ES-I3 (cell line): ENCODE results near the gene ZNF561.
"Not testable (repeated sequence)": the region's sequence is repeated elsewhere in the genome, so short reads cannot be mapped to it uniquely, and the experiment has no call there.

ENCODE experiments used
- H3K36me3 ChIP-seq: 2 replicates; pipeline ENCODE4 v1.6.1; 2013; ENCODE audit warnings: mild to moderate bottlenecking, low read length, control low read depth, moderate library complexity; ENCODE audit not compliant: insufficient read depth
- H3K4me1 ChIP-seq: 2 replicates; pipeline ENCODE4 v1.6.1; 2013; ENCODE audit warnings: mild to moderate bottlenecking, control low read depth, low read length; ENCODE audit not compliant: insufficient read depth
- H3K9ac ChIP-seq: 2 replicates; pipeline ENCODE4 v1.6.1; 2013; ENCODE audit warnings: low read depth, mild to moderate bottlenecking, low read length, moderate library complexity
- H3K9me3 ChIP-seq: 2 replicates; pipeline ENCODE4 v1.6.1; 2013; ENCODE audit warnings: mild to moderate bottlenecking, low read length, moderate library complexity; ENCODE audit not compliant: control insufficient read depth, insufficient read depth

Gene ZNF561

DNA sequence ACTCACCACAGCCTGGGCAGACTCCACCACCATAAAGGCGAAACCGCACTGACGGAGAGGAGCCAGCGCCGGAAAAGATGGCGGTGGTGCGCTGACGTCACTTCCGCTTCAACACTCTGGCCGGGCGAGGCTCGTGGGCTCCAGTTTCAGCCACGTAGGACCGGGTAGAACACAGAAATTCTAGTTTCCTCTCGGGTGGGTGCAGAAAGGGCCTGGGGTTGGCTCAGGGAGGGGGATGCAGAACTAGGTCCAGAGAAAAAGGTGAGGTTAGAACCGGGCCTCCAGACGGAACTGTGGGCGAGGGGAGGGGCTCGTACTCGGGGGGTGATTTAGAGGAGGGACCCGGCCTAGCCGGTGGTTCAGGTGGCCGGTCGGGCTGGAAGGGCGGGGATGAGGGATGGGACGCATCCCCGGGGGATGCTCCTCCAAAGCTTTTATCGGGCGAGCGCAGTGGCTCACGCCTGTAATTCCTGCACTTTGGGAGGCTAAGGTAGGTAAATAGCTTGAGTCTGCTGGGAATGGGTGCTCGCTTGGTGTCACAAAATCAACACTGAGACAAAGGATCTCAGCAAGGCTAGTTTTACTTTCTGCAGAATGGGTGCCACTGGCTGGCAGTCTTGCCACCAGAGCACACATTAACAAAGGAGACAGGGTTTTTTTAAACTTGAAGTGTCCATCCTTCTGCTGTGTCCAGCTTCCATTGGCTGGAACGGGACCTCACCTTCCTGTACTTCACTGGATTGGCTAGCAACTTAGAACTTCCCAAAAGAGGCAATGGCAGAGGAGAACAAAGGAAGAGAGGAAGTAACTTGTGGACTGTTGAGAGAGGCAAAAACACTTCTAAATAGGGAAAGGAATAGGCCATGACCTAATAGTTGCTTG is at the start of gene ZNF561:
TSS of gene ZNF561 (minus strand) at position 77 of the 882 bp plus-strand sequence. CDS start 1,776 bp downstream, outside the sequence.
- no peaks in the 10 kb centered on the region for H3K4me1 ChIP-seq
- H3K9me3 ChIP-seq, result no peaks in the 10 kb centered on the region; the same call in 1 of the 2 replicates
- peak within 1 kb of the TSS; percentile 95 for H3K9ac ChIP-seq
- H3K36me3 ChIP-seq, result peaks cover 24% of the 10 kb centered on the region

DNA sequence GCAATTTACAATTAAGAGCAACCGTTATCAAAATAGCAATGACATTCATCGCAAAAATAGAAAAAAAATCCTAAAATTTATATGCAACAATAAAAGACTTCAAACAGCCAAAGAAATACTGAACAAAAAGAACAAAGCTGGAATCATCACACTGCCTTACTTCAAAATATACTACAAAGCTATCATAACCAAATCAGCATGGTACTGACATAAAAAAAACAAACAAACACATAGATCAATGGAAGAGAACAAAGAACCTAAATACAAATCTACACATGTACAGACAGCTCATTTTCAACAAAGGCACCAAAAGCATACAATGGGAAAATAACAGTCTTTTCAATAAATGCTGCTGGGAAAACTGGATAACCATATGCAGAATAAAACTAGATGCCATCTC is 47.5 kb upstream of the ZNF561 start:
- peaks cover 20% of the 10 kb centered on the region for H3K9me3 ChIP-seq
- H3K36me3 ChIP-seq, result peaks cover 8% of the 10 kb centered on the region; the same call in 1 of the 2 replicates
- H3K4me1 ChIP-seq, result no peaks in the 10 kb centered on the region
- no peak overlapping the region for H3K9ac ChIP-seq

DNA sequence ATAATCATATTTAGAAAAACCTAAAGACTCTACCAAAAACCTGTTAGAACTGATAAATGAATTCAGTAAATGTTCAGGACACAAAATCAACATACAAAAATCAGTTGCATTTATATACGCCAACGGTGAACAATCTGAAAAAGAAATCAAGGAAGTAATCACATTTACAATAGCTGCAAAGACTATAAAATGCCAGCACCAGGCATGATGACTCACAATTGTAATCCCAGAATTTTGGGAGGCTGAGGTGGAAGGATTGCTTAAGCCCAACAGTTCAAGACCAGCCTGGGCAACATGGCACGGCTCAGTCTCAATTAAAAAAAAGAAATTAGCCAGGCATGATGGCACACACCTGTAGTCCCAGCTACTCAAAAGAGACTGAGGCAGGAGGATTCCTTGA is 46.9 kb upstream of the ZNF561 start:
- H3K9me3 ChIP-seq, result peaks cover 14% of the 10 kb centered on the region
- no peak overlapping the region for H3K9ac ChIP-seq
- peaks cover 8% of the 10 kb centered on the region; the same call in 1 of the 2 replicates for H3K36me3 ChIP-seq
- no peaks in the 10 kb centered on the region for H3K4me1 ChIP-seq

DNA sequence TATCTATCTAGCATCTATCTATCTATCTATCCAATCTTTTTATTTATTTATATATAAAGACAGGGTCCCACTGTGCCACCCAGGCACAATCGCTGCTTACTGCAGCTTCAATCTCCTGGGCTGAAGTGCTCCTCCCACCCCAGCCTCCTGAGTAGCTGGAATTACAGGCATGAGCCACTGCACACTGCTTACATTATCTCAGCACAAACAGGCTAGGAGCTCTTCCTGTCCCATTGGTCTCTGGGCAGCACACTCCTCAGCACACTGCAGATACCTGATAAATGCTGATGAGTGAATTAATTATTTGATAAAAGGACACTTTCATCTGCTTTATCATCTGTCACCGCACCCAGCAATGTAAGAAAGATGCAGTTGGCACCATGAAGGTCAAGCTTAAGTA is 37.7 kb upstream of the ZNF561 start:
- Histone ChIP-seq H3K9ac (no peak overlapping the region), H3K4me1 (no peaks in the 10 kb centered on the region), H3K36me3 (peaks cover 25% of the 10 kb centered on the region), H3K9me3 (peaks cover 12% of the 10 kb centered on the region)

DNA sequence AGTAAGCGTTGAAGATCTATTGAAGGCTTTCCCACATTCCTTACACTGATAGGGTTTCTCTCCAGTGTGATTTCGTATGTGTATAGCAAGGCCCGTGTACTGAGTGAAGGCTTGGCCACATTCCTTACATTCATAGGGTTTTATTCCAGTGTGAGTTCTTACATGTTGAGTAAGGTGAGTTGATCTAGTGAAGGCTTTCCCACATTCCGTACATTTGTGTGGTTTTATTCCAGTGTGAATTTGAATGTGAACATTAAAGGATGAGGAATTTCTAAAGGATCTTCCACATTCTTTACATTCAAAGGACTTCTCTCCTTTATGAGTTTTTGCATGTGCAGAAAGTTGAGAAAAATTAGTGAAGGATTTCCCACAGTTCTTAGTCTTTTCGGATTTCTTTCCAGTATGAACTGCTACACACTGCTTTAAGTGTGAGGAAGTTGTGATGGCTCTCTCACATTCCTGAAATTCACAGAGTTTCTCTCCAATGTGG is 32.1 kb upstream of the ZNF561 start:
- not testable (repeated sequence) for H3K9ac ChIP-seq, H3K4me1 ChIP-seq
- Histone ChIP-seq H3K9me3 (peaks cover 38% of the 10 kb centered on the region), H3K36me3 (peaks cover 51% of the 10 kb centered on the region)

DNA sequence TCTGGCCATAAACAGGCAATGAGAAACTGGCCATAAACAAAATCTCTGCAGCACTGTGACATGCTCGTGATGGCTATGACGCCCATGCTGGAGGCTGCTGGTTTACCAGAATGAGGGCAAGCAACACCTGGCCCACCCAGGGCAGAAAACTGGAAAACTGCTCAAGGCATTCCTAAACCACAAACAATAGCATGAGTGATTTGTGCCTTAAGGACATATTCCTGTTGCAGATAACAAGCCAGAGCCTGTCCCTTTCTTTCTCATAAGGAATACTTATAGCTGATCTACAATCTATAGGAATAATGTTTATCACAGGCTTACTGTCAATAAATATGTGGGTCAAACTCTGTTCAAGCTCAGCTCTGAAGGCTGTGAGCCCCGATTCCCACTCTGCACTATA is 30.4 kb upstream of the ZNF561 start:
- peaks cover 39% of the 10 kb centered on the region for H3K9me3 ChIP-seq

DNA sequence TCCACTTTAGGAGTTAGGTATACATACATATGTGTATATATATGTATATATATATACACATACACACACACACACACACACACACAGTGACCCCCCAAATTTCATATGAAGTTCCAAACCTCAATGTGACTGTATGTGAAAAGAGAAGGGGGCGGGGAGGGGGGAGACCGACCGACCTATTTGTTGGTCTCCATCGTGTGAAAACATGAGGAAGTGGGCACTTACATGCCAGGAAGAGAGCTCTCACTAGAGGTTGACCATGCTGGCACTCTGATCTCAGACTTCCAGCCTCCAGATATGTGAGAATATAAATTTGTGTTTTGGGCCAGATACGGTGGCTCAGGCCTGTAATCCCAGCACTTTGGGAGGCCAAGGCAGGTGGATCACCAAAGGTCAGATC is 29.3 kb upstream of the ZNF561 start:
- peaks cover 42% of the 10 kb centered on the region for H3K36me3 ChIP-seq
- peaks cover 34% of the 10 kb centered on the region for H3K9me3 ChIP-seq
- no peaks in the 10 kb centered on the region for H3K4me1 ChIP-seq
- no peak overlapping the region for H3K9ac ChIP-seq

More for the DNA sequence above, 30.4 kb upstream of the ZNF561 start:
- H3K4me1 ChIP-seq, H3K9ac ChIP-seq: not testable (repeated sequence)
- peaks cover 50% of the 10 kb centered on the region for H3K36me3 ChIP-seq

DNA sequence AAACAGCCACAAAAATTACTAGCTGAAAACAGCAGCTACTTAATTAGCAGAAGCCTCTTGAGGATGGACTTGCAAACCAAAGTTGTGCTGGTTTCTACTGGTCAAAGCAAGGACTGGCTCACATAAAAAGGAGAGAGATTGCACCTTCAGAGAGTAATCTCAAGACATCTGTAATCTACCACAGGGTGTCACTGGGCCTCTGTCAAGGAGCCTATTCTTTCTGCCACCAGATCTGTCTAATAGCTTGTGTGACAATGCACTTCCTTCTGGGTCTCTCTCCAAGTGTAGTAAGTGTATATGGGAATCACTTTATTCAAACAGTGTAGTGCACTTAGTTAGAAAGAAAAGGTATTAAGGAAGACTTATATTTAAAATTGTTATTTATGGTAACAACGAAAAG is 24.4 kb upstream of the ZNF561 start:
- Histone ChIP-seq H3K36me3 (peaks cover 8% of the 10 kb centered on the region; the same call in 1 of the 2 replicates), H3K9ac (no peak overlapping the region), H3K9me3 (peaks cover 15% of the 10 kb centered on the region), H3K4me1 (no peaks in the 10 kb centered on the region)

DNA sequence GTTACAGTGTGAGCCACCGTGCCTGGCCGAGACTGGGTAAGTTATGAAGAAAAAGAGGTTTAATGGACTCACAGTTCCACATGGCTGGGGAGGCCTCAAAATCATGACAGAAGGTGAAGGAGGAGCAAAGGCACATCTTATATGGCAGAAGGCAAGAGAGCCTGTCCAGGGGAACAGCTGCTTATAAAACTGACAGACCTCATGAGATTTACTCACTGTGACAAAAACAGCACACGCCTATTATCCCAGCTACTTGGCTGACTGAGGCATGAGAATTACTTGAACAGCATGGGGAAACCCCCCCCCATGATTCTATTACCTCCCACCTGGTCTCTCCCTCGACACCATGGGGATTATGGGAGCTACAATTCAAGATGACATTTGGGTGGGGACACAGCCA is 23.4 kb upstream of the ZNF561 start:
- Histone ChIP-seq H3K36me3 (peaks cover 6% of the 10 kb centered on the region; the same call in 1 of the 2 replicates), H3K9me3 (peaks cover 13% of the 10 kb centered on the region; the same call in 1 of the 2 replicates), H3K9ac (no peak overlapping the region), H3K4me1 (no peaks in the 10 kb centered on the region)

DNA sequence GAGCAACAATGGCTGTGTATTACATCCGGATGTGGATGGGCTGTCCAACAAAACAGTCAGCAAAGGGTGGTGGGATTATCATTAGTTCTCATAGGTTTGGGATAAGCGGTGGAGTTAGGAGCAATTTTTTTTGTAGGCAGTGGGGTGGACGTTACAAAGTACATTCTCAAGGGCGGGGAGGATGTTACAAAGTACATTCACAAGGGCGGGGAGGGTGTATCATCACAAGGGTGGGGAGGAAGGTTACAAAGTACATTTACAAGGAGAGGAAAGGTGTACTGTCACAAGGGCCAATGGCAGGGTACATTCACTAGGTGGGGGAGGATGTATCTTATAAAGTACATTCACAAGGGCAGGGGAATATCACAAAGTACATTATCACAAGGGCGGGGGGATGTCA is 20.8 kb upstream of the ZNF561 start:
- Histone ChIP-seq H3K36me3 (peaks cover 4% of the 10 kb centered on the region; the same call in 1 of the 2 replicates), H3K9ac (no peak overlapping the region), H3K9me3 (peaks cover 12% of the 10 kb centered on the region; the same call in 1 of the 2 replicates), H3K4me1 (no peaks in the 10 kb centered on the region)

DNA sequence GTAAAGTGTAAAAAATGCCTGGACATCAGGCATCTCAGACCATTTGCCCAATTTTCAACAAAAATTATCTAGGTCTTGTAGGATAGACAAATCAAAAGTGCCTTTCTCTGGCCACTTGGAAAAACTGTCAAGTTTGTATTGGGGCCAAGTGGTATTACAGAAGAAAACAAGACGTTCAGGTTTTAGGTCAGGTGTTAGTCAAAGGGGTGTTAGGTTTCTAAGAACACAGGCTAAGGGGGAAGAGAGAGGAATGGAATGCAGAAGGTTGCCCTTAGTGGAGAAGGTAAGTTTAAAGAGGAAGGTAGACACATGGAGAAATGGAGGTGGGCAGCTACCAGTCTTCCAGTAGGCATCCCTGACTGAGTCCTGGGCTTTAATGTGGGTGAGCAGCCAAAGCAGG is 19.9 kb upstream of the ZNF561 start:
- H3K9me3 ChIP-seq, result peaks cover 12% of the 10 kb centered on the region; the same call in 1 of the 2 replicates
- H3K9ac ChIP-seq, result no peak overlapping the region
- no peaks in the 10 kb centered on the region for H3K4me1 ChIP-seq
- H3K36me3 ChIP-seq, result peaks cover 4% of the 10 kb centered on the region; the same call in 1 of the 2 replicates

DNA sequence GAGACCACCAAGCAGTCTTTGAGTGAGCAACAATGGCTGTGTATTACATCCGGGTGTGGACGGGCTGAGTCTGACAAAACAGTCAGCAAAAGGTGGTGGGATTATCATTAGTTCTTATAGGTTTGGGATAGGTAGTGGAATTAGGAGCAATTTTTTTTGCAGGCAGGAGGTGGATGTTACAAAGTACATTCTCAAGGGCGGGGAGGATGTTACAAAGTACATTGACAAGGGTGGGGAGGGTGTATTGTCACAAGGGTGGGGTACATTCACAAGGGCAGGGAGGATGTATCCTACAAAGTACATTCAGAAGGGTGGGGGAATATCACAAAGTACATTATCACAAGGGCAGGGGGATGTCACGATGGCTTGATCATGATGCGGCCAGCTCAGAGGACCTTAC is 15.0 kb upstream of the ZNF561 start:
- peaks cover 7% of the 10 kb centered on the region for H3K36me3 ChIP-seq
- H3K9ac ChIP-seq, result no peak overlapping the region
- no peaks in the 10 kb centered on the region for H3K4me1 ChIP-seq
- H3K9me3 ChIP-seq, result peaks cover 5% of the 10 kb centered on the region; the same call in 1 of the 2 replicates

DNA sequence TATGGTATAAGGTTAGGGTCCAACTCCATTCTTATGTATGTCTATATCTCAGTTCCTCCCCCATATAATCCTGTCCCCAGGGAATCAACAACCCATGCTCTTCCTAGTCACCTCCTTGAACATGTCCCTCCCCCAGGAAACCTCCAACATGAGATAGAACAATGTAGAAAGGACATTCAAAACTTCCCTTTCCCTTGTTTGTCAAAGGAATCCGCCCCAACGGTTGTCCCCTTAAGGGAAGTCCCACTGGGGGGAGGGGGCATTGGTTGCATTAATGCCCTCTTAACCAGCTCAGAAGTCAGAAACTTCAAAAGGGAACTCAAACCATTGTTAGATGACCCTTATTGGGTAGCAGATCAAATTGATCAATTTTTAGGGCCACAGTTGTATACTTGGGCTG is 6.8 kb upstream of the ZNF561 start:
- Histone ChIP-seq H3K9ac (no peak overlapping the region), H3K9me3 (no peaks in the 10 kb centered on the region), H3K4me1 (no peaks in the 10 kb centered on the region), H3K36me3 (peaks cover 6% of the 10 kb centered on the region; the same call in 1 of the 2 replicates)

DNA sequence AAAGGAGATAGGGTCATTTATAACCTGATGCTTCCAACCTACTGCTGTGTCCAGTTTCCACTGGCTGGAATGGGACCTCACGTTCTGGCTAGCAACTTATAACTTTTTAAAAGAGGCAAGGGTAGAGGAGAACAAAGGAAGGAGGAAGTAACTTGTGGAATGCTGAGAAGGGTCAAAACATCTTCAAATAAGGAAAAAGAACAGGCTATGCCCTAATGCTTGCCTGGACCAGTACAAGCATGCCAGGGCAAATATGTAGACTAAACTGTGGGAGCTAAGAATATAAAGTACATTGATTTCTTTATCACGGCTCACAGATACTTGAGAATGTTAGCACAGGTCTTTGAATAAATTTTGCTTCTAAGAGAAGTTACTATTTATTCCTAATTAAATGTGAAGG is 1.5 kb upstream of the ZNF561 start:
- no peaks in the 10 kb centered on the region; the same call in 1 of the 2 replicates for H3K9me3 ChIP-seq
- H3K4me1 ChIP-seq, result no peaks in the 10 kb centered on the region
- H3K36me3 ChIP-seq, result peaks cover 15% of the 10 kb centered on the region
- H3K9ac ChIP-seq, result peak overlapping the region; percentile 31

DNA sequence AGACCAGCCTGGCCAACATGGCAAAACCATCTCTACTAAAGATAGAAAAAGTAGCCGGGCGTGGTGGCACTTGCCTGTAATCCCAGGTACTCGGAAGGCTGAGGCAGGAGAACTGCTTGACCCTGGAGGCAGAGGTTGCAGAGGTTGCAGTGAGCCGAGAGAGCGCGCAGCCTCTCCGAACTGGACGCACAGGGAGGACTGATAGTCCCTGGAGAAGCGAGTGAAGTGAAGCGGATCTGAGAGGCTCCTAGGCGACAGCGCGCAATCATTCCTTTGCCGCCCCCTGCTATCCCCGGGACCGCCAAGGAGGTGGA is 233 bp downstream of the ZNF561 start:
- Histone ChIP-seq H3K4me1 (no peaks in the 10 kb centered on the region), H3K36me3 (peaks cover 29% of the 10 kb centered on the region), H3K9me3 (no peaks in the 10 kb centered on the region; the same call in 1 of the 2 replicates), H3K9ac (peak overlapping the region; percentile 95)
